NCI-H1092 (cell line): ENCODE measurements around the gene WDR43.
"Not testable (repeated sequence)": the region's sequence is repeated elsewhere in the genome, so short reads cannot be mapped to it uniquely, and the experiment has no call there.

ENCODE experiments used
- DNase-seq: peaks from one replicate; lab custom pipeline; 2025; lab: John Stamatoyannopoulos, UW

Gene WDR43

DNA sequence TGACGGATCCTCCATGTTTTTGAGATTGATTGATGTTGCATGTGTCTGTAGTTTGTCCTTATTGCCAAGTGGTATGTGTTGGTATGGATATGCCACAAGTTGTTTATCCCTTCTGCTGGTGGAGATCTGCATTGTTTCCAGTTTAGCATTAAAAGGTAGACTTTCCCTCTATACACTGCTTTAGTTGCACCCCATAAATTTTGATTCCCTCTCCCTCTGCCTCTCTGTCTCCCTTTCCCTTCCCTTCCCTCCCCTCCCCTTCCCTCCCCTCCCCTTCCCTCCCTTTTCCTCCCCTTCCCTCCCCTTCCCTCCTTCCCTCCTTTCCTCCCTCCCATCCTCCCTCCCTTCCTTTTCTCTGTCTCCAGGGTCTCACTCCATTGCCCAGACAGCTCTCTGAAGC, 68.0 kb downstream of the WDR43 start:
- DNase-seq: no peak

DNA sequence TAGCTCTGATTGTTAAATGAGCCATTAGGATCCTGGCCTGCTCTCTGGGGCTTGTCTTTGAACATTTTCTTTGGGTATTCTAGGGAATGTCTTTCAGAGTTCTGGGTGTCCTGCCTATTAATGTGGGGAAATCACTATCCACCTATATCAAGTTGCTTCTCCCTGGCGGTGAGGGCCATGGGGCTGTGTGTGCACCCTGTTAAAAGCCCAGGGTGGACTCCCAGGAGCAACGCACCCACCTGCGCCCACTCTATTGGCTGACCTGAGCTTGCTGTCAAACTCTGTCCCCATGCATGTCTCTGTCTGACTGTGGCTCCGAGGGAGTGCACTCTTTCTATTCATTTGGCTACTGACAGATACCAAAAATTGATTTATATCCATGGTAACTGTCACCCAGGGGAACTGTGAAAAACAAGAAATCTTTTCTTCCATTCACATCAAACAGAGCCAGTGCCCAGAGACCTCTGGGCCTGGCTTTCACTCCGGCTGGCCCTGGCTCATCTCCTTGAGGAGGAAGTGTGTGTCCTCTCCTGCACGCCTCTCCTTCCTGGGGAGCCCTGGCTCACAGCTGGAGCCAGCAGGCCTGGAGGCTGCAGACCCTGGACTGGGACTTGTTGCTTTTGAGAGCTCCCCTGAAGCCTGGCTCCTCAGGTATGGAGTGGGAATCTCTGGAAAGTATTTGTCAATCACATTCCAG, 76.1 kb downstream of the WDR43 start:
- DNase-seq: no peak

DNA sequence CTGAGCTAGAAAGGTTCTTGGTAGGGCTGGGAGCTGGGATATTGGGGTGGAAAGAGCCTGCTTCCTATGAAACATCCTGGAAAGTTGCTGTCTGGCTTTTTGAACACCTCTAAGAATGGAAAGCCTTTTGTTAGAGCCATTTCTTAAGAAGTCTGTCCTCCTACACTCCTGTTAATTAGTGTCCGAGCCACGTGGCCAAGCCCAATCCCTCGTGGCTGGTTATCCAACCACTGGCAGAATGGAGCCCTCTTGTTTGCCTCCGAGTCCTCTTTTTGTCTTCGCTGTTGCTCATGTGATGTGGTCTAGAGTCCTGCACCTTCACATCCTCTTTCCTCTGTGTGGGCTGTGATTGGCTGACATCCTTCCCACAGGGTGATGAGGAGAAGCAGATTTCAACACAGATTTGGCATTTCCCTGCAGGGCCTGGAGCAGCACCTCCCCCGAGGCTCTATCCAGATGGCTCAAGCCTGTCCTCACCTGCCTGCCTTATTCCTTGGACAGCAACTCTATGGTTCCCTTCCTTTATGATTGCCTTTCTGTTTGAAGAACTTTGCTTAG, 78.4 kb downstream of the WDR43 start:
- no peak for DNase-seq

DNA sequence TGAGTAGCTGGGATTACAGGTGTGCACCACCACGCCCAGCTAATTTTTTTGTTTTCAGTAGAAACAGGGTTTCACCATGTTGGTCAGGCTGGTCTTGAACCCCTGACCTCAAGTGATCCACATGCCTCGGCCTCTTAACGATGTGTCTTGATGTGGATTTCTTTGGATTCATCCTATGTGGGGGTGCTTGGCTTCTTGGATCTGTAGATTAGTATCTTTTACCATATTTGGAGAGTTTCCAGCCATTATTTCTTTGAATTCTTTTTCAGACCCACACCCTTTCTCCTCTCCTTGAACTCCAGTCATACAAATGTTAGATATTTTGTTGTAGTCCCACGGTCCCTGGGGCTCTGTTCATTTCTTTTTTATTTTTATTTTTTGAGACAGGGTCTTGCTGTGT, 79.8 kb downstream of the WDR43 start:
- DNase-seq: no peak

DNA sequence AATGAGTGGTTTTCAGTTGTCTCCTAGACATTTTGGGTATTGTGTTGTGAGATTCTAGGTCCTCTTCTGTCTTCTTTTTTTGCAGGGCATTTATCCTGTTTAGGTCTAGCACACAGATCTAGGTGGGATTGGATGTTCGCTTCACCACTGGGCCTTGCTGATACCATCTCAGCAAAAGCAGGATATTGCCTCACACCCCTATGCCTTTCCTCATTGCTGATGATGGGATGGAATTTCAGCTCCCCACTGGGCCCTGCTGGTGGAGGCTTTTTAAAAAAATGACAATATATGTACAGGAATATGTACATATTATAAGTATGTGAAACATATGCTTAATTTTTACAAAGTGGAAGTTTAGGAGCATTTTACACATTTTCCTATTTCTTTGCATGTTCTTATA, 81.2 kb downstream of the WDR43 start:
- DNase-seq: no peak

DNA sequence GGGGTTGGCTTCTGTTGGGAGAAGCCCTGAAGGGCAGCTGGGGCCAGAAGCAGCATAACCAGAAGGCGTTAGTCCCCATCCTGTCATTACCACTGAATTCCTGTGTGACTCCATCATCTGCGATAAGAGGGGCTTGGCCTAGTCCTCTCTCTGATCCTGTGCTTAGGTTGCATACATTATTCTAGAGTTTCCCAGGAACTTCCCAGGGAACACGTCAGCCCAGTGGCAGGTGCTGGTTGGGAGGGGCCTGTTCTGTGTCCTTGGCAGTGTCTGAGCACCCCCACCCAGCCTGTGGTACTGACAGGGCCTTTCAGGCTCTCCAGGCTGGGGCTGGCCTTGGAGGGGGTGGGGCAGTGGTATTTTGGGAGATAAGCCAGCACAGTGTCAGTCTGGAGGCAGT, 82.1 kb downstream of the WDR43 start:
- DNase-seq: no peak

DNA sequence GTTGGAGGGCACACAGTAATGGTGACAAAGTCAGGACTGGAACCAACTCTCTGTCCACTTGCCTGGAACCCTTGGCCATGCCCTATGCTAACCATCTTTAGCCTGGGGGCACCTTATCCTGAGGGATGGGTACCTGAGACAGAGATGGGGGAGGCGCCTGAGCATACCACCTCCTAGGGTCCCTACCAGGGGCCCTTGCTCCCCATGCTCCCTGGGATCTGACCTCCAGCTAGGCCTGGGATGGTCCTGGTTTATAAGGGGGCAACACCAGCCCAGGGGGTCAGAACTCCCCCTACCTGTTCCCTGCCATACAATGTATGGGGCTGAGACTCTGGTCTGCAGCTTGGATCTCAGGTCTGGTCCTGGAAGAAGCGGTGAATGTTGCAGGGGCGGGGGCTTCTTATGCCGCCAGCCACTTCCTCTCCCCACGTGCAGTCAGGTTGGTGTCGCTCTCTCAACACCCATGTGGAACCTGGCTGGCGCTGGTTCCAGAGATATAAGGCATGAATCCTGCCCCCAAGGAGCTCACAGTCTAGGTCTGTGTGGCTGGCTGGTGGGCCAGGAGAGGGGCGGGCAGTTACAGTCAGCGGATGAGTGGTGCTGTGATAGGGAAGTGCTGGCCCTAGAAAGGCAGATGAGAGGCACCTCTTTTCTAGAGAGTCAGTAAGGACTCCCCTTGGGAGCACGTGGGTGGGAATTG, 82.9 kb downstream of the WDR43 start:
- DNase-seq: no peak

DNA sequence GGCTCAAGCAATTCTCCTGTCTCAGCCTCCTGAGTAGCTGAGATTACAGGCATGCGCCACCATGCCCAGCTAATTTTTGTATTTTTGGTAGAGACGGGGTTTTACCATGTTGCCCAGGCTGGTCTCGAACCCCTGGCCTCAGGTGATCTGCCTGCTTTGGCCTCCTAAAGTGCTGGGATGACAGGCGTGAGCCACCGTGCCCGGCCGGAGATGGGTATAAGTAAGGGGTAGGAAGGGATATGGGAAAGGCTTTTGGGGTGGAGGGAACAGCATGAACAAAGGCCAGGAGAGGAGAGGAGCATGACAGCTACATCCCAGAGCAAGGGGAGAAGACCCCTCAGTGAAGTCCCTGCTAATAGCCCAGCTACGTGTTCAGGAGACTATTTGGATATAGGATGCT, 83.5 kb downstream of the WDR43 start:
- DNase-seq: not testable (repeated sequence)

DNA sequence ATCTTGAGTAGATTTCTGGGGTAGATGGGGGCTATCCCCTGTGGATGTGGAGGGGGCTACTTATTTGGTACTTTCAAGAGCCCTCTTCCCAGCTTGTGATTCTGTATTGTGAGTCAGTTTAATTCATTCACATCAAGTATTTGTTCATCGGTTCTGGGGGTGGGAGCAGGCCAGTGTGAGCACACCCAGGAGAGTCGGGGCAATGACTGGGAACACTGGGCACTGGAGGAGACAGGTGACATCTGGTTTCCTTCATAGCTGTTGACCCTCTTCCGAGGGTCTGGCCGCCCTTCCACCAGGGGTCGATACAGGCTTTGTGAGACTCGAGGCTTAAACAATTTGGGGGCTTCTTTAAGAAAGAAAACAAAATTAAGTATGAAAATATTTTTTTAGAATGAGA, 84.1 kb downstream of the WDR43 start:
- DNase-seq: no peak

DNA sequence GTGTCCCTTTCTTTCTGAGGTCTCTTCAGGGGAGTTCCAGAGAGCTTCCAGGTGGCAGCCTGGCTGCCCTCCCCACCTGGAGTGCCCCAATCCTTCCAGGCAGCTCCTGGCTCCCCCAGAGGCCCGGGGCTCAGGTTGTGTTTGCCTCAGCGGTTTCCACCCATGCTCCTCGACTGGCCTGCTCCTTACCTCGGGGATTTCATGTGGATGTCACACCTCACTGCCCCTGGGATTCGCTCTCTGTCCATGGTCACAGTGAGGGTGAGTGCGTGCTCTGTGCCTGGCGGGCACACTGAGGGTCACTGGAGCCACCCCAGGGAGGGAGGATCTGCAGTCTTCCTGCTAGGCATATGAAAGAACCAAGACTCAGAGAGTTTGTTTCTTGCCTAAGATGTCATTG, 84.6 kb downstream of the WDR43 start:
- no peak for DNase-seq

DNA sequence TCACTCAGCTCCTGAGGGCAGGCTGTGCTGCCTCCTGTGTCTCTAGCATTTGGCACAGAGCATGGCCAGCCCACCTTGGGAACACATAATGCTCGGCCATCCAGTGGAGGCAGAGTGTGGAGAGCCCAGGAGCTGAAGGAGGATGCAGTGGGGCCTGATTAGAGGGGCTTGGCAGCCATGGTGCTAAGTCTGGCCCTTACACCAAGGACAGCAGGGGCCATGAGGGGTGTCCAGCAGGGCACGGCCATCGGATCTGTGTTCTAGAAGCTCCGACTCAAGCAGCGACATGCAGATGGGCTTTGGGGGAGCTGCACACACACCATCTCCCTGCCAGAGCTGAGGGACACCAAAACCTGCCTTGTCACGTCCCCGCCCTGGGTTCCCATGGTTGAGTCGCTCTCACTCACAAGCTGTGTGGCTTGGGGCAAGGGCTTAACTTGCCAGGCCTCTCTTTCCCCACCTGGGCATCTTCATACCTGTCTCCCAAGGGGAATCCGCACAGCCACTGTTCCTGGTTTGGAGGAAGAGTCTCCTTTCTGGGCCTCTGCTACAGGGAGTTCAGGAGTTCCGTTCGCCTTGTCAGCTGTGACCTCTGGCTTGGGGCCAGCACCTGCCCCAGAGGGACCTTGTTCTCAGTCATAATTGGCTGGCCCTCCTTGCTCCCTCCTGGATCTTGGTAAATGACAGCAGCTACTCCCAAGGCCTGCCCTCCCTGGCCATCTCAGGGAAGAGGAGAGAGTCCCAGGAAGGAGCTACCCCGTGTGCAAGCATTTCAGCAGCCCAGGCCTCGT, 85.3 kb downstream of the WDR43 start:
- DNase-seq: no peak

DNA sequence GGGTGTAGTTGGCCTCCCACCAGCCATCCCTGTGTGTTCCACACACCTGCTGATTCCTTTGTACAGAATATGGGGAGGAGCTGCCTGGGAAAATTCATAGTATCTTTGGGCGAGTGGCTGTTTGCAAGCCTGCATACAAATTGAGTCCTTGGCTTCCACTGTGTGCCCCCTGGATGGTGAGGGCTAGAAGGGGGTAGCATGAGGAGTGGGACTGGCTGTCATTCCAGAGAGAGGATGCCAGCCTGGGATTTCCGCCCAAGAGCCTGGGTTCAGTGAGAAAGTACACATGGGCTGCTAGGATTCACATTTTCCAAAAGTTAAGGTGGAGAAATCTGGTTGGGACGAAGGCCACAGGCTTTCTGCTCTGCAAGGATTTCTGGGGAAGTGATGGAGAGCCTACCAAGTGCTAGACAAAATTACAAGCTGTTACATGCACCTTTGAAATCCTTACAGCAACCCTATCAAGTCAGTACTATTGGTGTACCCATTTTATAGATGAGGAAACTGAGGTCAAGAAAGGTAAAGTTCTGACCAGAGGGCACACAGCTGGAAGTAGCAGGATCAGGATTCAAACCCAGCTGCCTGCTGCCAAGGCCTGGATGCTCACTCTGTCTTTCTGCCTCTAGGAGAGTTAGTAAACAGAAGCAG, 86.0 kb downstream of the WDR43 start:
- no peak for DNase-seq

DNA sequence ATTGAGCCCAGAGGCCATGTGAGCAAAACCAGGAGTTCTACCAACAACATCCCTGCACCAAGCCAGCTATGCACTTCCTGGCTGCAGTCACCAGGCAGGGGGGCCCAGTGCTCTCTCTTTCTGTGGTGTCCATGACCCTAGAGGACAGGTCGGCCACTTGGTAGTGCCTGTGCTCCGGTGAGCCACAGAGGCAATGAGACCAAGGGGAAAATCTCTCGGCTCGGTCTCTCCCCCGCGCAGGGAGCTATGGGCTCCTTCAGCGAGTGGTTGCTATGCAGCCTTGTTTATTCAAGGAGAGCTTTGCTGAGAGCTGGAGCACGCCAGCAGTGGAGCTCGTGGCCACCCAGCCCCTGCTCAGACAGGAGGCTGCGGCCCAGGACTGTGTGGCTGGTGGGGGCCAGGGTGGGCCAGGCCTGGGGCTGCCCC, 86.6 kb downstream of the WDR43 start, which contains the start of gene TOGARAM2:
Gene TOGARAM2, plus strand, starts transcription at position 283 of the 426 bp plus-strand sequence. CDS start 13,537 bp downstream, outside the sequence.
- peak; percentile 53 for DNase-seq

DNA sequence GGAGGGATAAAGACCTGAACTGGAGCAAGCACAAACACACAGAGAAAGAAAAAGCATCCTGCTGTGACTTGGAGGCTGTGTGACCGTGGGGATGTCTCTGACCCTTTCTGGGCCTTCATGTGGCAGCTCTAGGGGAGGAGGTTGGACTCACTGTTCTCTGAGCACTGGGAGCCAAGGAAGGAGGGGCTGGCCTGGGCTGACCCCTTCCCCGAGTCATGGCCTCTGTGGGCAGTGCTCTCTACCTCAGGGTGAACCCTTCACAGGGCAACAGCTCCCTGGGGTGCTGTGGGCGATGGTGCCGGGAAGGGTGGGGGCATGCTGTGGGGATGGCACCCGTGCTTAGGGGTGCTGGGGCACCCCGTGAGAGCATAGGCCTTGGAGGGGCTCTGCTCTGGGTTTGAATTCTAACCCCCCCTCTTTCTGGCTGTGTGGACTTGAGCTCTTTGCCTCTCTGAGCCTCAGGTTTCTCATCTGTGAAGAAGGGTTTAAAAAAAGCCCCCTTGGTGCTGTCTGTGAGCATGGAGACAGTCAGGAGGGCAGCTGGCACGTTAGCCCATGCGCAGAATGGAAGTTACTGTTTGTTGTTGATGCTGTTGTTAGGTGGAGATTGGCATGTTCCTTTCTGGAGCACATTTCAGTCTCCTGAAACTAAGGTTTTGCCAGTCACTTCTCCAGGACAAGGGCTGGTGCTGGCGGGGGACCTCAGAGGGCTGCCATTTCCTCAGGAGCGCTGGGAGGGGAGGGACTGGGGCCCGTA, 87.3 kb downstream of the WDR43 start:
- DNase-seq: no peak

DNA sequence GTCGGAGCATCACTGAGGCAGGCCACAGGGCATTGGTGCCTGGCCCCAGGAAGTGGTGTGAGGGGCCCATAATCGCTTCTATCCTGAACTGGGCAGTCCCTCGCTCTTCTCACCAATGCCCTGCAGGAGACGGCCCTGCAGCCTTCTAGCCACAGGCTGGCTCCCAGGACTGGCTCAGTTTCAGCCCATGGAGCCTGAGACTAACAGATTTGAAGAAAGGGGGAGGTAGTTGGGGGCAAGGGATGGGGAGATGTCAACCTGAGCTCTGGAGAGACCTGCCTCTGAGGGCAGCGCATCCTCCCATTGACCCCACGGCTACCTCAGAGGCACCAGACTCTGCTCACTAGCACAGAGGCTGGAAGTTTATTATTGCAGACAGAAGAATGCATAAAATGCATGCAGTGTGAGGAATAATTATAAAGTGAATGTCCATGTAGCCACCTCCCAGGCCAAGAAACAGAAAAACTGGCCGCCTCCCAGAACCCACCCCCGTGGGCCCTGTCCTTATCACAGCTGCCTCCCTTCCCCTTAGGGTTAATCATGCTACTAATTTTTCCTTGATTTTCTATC, 88.0 kb downstream of the WDR43 start:
- no peak for DNase-seq

DNA sequence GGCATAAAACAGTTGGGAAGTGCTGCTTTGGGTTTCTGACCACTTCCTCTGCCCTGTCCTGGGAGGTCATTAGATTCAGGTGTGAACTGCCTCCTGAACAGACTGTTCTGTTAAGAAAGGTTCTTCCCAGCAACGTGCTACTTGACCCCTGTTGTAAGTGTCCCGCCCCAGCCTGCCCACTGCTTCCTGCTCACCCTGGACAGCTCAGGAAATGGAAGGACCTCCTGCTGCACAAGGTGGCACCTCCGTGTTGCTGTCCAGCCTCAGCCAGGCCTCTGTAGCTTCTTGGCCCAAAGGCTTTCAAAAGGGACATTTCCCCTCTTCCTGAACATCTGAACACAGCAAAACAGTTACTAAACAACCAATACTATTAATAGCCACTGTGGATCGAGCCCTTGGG, 92.0 kb downstream of the WDR43 start:
- no peak for DNase-seq

DNA sequence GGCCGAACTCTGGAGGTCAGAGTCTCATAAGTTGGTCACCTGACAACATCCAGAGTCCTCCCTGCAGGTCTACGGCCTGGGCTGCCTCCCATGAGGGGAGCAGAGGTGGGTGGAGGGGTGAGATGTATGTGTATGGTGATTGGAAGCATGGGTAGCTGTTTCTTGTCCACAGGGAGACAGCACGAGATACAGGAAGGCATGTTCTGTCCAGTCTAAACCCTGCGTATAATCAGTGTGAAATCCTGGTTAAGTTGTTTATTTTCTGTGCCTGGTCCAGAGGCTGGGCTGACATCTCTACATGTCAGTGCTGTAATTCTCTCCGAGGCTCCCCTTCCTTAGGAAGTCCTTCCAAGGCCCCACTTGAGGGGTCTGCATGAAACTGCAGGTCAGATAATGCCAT, 95.5 kb downstream of the WDR43 start:
- no peak for DNase-seq

DNA sequence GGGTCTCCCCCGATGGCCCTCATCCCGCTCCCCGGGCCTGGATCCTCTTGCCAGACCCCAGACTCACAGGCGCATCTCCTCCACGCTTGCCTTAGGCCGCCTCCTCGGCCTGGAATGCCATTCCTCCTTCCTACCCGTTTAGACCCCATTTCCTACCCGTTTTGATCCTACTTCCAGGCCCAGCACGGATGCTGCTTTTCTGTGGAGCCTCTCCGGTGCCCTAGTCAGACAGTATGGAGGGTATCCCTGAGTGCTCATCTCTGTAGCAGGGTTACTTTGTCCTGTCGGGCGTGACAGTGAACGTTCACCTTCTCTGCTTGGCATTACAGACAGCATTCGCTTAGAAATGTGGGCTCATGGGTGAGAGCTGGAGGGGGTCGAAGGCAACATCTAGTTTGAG, 96.0 kb downstream of the WDR43 start:
- no peak for DNase-seq

DNA sequence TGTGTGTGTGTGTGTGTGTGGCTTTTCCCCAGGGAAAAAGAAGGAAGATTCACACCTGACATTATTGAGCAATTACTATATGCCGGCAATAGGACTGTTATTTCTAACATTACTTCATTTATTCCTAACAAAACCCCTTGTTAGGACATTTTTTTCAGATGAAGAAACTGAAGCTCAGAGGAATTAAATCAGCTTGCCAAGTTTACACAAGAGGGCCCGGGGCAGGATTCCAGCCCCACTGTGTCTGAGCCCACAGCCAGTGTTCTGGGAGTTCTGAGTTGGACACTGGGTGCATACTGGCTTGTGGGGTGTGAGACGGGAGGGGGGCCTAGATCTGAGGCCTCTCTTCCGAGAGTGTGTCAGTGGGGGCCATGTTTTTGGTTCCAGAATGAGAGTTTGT, 96.6 kb downstream of the WDR43 start:
- DNase-seq: no peak

DNA sequence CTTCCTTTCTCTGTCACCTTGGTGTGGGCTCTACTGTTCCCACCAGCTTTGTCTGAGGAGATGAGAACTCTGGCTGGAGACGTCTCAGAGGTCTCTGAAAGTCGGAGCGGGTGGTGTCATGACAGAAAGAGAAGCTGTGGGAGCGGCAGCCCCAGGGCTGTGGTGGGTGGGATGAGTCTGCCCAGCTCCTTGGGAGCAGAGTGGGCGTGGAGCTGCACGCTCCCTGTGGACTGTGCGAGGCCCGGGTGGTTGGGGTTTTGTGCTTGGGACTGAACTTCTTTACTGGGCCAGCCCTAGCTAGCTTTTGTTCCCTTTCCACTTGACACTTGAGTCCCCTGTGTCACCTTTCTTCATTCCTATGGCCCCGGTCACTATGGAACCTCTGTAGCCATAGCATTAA, 97.0 kb downstream of the WDR43 start:
- DNase-seq: no peak
